Measurements from ENCODE around the gene IHH.

The IHH gene

GRCh38 chr2:219076253-219076652 lies 15.5 kb upstream of the IHH start:
- Histone ChIP-seq H3K27ac (peak overlapping the region; percentile 73), H3K9me3 (no peaks in the 10 kb centered on the region), H3K4me1 (ENCODE audit: control insufficient read depth in 1 of 2, insufficient read depth in 1 of 2, low read depth in 1 of 2, low read length in 1 of 2) (peaks cover 26 to 32% of the 10 kb centered on the region in 2 experiments), H3K27me3 (no peaks in the 10 kb centered on the region), H3K36me3 (no peaks in the 10 kb centered on the region), H3K4me3 (ENCODE audit: low read depth in 1 of 2, low read length in 1 of 2) (no peak overlapping the region)
- no peak for TF ChIP-seq CTCF (IDR thresholded peaks at IDR 0.05)

GRCh38 chr2:219073413-219074129 lies 12.8 kb upstream of the IHH start:
- Histone ChIP-seq H3K4me1 (ENCODE audit: control insufficient read depth in 1 of 2, insufficient read depth in 1 of 2, low read depth in 1 of 2, low read length in 1 of 2) (peaks cover 23 to 26% of the 10 kb centered on the region in 2 experiments), H3K27me3 (peaks cover 15% of the 10 kb centered on the region), H3K9me3 (no peaks in the 10 kb centered on the region), H3K4me3 (ENCODE audit: low read depth in 1 of 2, low read length in 1 of 2) (no peak overlapping the region), H3K36me3 (no peaks in the 10 kb centered on the region), H3K27ac (no peak overlapping the region)
- peak; percentile 14 for TF ChIP-seq CTCF (IDR thresholded peaks at IDR 0.05)

- peaks cover 23 to 24% of the 10 kb centered on the region in 2 experiments for H3K4me1 ChIP-seq (ENCODE audit: control insufficient read depth in 1 of 2, insufficient read depth in 1 of 2, low read depth in 1 of 2, low read length in 1 of 2)
- H3K27me3 ChIP-seq, result peaks cover 23% of the 10 kb centered on the region
- no peak overlapping the region for H3K27ac ChIP-seq
- no peak overlapping the region for H3K4me3 ChIP-seq (ENCODE audit: low read depth in 1 of 2, low read length in 1 of 2)
- TF ChIP-seq CTCF (IDR thresholded peaks at IDR 0.05), result no peak
- no peaks in the 10 kb centered on the region for H3K9me3 ChIP-seq
- no peaks in the 10 kb centered on the region for H3K36me3 ChIP-seq
Measured at GRCh38 chr2:219072741-219073250, 12.1 kb upstream of the IHH start.

- Histone ChIP-seq H3K9me3 (no peaks in the 10 kb centered on the region), H3K27ac (no peak overlapping the region), H3K36me3 (no peaks in the 10 kb centered on the region), H3K4me3 (ENCODE audit: low read depth in 1 of 2, low read length in 1 of 2) (no peak overlapping the region), H3K4me1 (ENCODE audit: control insufficient read depth in 1 of 2, insufficient read depth in 1 of 2, low read depth in 1 of 2, low read length in 1 of 2) (peaks cover 9 to 11% of the 10 kb centered on the region in 2 experiments), H3K27me3 (peaks cover 38% of the 10 kb centered on the region)
- TF ChIP-seq CTCF (IDR thresholded peaks at IDR 0.05), result no peak
Measured at GRCh38 chr2:219071131-219071816, 10.6 kb upstream of the IHH start.

- Histone ChIP-seq H3K4me1 (ENCODE audit: control insufficient read depth in 1 of 2, insufficient read depth in 1 of 2, low read depth in 1 of 2, low read length in 1 of 2) (peaks cover 0 to 5% of the 10 kb centered on the region in 2 experiments), H3K9me3 (no peaks in the 10 kb centered on the region), H3K27ac (no peak overlapping the region), H3K27me3 (peaks cover 96% of the 10 kb centered on the region), H3K36me3 (no peaks in the 10 kb centered on the region), H3K4me3 (ENCODE audit: low read depth in 1 of 2, low read length in 1 of 2) (no peak overlapping the region)
- no peak for TF ChIP-seq CTCF (IDR thresholded peaks at IDR 0.05)
Measured at GRCh38 chr2:219065484-219065883, 4.8 kb upstream of the IHH start.

Measured in neutrophil (primary cell).